Natural killer cell (primary cell): ENCODE results near the gene ARHGAP6. TPM values are rescaled to one million over a fixed set of nuclear protein-coding genes. Genes with fewer than 3 reads are reported as not detected.

ENCODE experiments used
- ATAC-seq, 3 donors: fragments of 150-1000 bp in 2 of 3; fragments of 200-7000 bp in 1 of 3; cut with Tn5 transposase; 1 replicate in 1 of 3; 2 replicates in 2 of 3; pipeline ENCODE4 v1.10.0; 2021; ENCODE audit warnings: mild to moderate bottlenecking in 2 of 3, moderate library complexity in 2 of 3
- DNase-seq, 2 donors: peaks; one replicate each; pipeline versions ENCODE4 v3.0.0 to v3.0.0-alpha.2; 2013 to 2021; ENCODE audit warnings: mixed read lengths in 1 of 2
- H3K27ac ChIP-seq: one replicate; pipeline ENCODE4 v1.5.1; 2013; ENCODE audit warnings: mild to moderate bottlenecking, low read length
- H3K27me3 ChIP-seq: one replicate; pipeline ENCODE4 v1.6.1; 2013; ENCODE audit warnings: low read length; ENCODE audit not compliant: control insufficient read depth, insufficient read depth
- H3K36me3 ChIP-seq: one replicate; pipeline ENCODE4 v1.6.1; 2013; ENCODE audit warnings: low read length; ENCODE audit not compliant: control insufficient read depth, insufficient read depth
- H3K4me1 ChIP-seq: one replicate; pipeline ENCODE4 v1.6.1; 2013; ENCODE audit warnings: low read length; ENCODE audit not compliant: control insufficient read depth, insufficient read depth
- H3K4me3 ChIP-seq: one replicate; pipeline ENCODE4 v1.5.1; 2013; ENCODE audit warnings: low read length
- H3K9me3 ChIP-seq: one replicate; pipeline ENCODE4 v1.6.1; 2013; ENCODE audit warnings: low read length; ENCODE audit not compliant: control insufficient read depth, insufficient read depth
- H3K27ac Mint-ChIP-seq, 2 donors: one replicate each; pipeline ENCODE4 v1.8.0; 2022; ENCODE audit warnings: mild to moderate bottlenecking in 2 of 2, mixed read lengths in 2 of 2, moderate library complexity in 1 of 2
- H3K27me3 Mint-ChIP-seq, 2 donors: one replicate each; pipeline ENCODE4 v1.8.0; 2022; ENCODE audit warnings: low read depth in 2 of 2, mixed read lengths in 2 of 2
- H3K36me3 Mint-ChIP-seq: one replicate; pipeline ENCODE4 v1.8.0; 2022; ENCODE audit warnings: mixed read lengths
- H3K4me1 Mint-ChIP-seq, 2 donors: one replicate each; pipeline ENCODE4 v1.8.0; 2022; ENCODE audit warnings: mixed read lengths in 2 of 2
- H3K4me3 Mint-ChIP-seq: one replicate; pipeline ENCODE4 v1.8.0; 2022; ENCODE audit warnings: mild to moderate bottlenecking, moderate library complexity, mixed read lengths
- H3K9me3 Mint-ChIP-seq, 2 donors: one replicate each; pipeline ENCODE4 v1.8.0; 2022; ENCODE audit warnings: mixed read lengths in 2 of 2
- WGBS: methylation state at CpG from one replicate; pipeline ENCODE4 v1.1.7; 2013; ENCODE audit warnings: missing lambda C conversion rate; ENCODE audit not compliant: insufficient coverage; 5-methylcytosine and 5-hydroxymethylcytosine counted together
- intact Hi-C: fragments of 100-400 bp; cut with micrococcal nuclease; formaldehyde crosslinking; loops from one replicate; pipeline ENCODE4 v1.14.2; 2022
- total RNA-seq, 4 donors: library from RNA; stranded (reverse); fragments of 120-200 nt in 1 of 4; gene quantifications; one replicate each; pipeline versions ENCODE4 v1.2.3 to v1.2.4, GENCODE V29; 2013 to 2022
- TF ChIP-seq, protein P1 (sequence below): fragments of 200-600 bp; IDR thresholded peaks from one replicate; pipeline ENCODE4 v1.8.0; 2022; ENCODE audit warnings: antibody characterized with exemption

The ARHGAP6 gene
- total RNA-seq, 3 donors from 2014 or later (not counting 1 experiment from before 2014, with no cell fraction given) = 0.32 to 1.9 (median 1.8) TPM

DNA sequence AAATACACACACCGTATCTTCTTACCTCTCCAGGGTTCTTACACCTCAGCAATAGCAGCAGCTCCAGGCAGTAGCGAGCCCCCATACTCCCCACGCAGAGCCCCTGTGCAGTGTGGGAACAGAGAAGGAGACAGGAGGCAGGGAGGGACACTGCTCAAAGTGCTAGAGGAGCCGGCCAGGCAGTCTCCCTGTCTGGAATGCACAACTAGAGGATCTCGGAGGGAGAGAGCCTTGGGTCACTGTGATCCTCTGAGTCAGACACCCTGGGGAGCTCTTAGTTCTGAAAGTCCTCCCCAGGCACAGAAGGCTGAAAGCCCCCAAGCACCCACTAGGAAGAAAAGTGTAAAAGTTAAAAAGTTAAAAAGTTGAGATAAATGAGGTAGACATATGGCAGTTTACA lies 356.5 kb downstream of the ARHGAP6 start:
- ATAC-seq = no peak
- no peaks in the 10 kb centered on the region for H3K4me1 Mint-ChIP-seq
- H3K27ac Mint-ChIP-seq = no peak overlapping the region
- Histone ChIP-seq H3K36me3 (no peaks in the 10 kb centered on the region), H3K9me3 (no peaks in the 10 kb centered on the region), H3K27ac (no peak overlapping the region), H3K27me3 (no peaks in the 10 kb centered on the region), H3K4me3 (no peak overlapping the region), H3K4me1 (no peaks in the 10 kb centered on the region)
- TF ChIP-seq, protein P1, sequence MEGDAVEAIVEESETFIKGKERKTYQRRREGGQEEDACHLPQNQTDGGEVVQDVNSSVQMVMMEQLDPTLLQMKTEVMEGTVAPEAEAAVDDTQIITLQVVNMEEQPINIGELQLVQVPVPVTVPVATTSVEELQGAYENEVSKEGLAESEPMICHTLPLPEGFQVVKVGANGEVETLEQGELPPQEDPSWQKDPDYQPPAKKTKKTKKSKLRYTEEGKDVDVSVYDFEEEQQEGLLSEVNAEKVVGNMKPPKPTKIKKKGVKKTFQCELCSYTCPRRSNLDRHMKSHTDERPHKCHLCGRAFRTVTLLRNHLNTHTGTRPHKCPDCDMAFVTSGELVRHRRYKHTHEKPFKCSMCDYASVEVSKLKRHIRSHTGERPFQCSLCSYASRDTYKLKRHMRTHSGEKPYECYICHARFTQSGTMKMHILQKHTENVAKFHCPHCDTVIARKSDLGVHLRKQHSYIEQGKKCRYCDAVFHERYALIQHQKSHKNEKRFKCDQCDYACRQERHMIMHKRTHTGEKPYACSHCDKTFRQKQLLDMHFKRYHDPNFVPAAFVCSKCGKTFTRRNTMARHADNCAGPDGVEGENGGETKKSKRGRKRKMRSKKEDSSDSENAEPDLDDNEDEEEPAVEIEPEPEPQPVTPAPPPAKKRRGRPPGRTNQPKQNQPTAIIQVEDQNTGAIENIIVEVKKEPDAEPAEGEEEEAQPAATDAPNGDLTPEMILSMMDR = no peak
- DNase-seq = no peak
- intact Hi-C loops = no loop called here
- peaks cover 0 to 6% of the 10 kb centered on the region in 2 donors for H3K27me3 Mint-ChIP-seq
- no peaks in the 10 kb centered on the region for H3K36me3 Mint-ChIP-seq
- no peak overlapping the region for H3K4me3 Mint-ChIP-seq
- peaks cover 0 to 5% of the 10 kb centered on the region in 2 donors for H3K9me3 Mint-ChIP-seq
- 72% methylated on average over 3 of the region's 5 CpGs for WGBS

DNA sequence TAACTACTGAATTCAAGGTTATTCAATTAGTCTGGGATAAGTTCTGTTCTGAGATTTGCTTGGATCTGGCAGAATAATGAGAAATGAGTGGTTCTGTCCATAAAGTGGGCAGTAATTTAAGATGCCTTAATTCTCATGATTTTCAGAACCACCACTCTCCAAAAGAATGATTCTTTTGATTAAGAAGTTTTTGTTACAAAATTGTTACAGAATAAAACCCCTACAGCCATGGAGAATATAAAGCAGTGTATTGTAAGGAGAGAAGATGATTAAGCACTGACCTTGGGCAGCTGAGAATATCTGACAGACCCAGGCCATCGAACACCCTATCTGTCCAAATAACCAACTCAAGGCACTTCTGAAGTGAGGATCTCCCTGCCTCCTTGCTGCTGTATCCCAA lies 360.1 kb downstream of the ARHGAP6 start:
- Histone ChIP-seq H3K36me3 (no peaks in the 10 kb centered on the region), H3K27ac (no peak overlapping the region), H3K9me3 (no peaks in the 10 kb centered on the region), H3K27me3 (no peaks in the 10 kb centered on the region), H3K4me3 (no peak overlapping the region), H3K4me1 (no peaks in the 10 kb centered on the region)
- DNase-seq (no peak), ATAC-seq (no peak)
- peaks cover 0 to 6% of the 10 kb centered on the region in 2 donors for H3K27me3 Mint-ChIP-seq
- no peaks in the 10 kb centered on the region for H3K36me3 Mint-ChIP-seq
- H3K4me1 Mint-ChIP-seq = no peaks in the 10 kb centered on the region
- no peak overlapping the region for H3K27ac Mint-ChIP-seq
- H3K4me3 Mint-ChIP-seq = no peak overlapping the region
- TF ChIP-seq, protein P1 = no peak
- intact Hi-C loops = no loop called here
- peaks cover 0 to 2% of the 10 kb centered on the region in 2 donors for H3K9me3 Mint-ChIP-seq
- WGBS = 100% methylated on average over 1 of the region's 1 CpG

DNA sequence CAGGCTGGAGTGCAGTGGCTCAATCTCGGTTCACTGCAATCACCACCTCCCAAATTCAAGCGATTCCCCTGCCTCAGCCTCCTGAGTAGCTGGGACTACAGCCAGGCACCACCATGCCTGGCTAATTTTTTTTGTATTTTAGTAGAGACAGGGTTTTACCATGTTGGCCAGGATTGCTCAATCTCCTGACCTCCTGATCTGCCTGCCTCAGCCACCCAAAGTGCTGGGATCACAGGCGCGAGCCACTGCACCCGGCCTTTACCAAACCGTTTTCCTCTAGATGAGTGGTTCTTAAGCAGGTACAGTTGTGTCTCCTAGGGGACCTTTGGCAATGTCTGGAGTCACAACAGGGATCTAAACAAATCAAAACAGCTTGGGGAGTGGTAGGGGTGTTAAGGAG lies 360.9 kb downstream of the ARHGAP6 start:
- Histone ChIP-seq H3K36me3 (no peaks in the 10 kb centered on the region), H3K27ac (no peak overlapping the region), H3K4me1 (no peaks in the 10 kb centered on the region), H3K27me3 (no peaks in the 10 kb centered on the region), H3K4me3 (no peak overlapping the region), H3K9me3 (no peaks in the 10 kb centered on the region)
- no peak overlapping the region for H3K27ac Mint-ChIP-seq
- H3K4me1 Mint-ChIP-seq = no peaks in the 10 kb centered on the region
- no peak for ATAC-seq
- WGBS = 96% methylated on average over 5 of the region's 6 CpGs
- intact Hi-C loops = no loop called here
- H3K36me3 Mint-ChIP-seq = no peaks in the 10 kb centered on the region
- TF ChIP-seq, protein P1 = no peak
- peaks cover 0 to 2% of the 10 kb centered on the region in 2 donors for H3K9me3 Mint-ChIP-seq
- no peak for DNase-seq
- no peak overlapping the region for H3K4me3 Mint-ChIP-seq
- peaks cover 0 to 6% of the 10 kb centered on the region in 2 donors for H3K27me3 Mint-ChIP-seq

DNA sequence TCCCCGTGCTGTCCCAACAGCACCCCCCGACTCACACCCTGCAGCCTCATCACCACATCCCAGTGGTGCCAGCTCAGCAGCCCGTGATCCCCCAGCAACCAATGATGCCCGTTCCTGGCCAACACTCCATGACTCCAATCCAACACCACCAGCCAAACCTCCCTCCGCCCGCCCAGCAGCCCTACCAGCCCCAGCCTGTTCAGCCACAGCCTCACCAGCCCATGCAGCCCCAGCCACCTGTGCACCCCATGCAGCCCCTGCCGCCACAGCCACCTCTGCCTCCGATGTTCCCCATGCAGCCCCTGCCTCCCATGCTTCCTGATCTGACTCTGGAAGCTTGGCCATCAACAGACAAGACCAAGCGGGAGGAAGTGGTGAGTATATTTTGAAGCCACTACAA lies 367.1 kb downstream of the ARHGAP6 start:
- Mint-ChIP-seq H3K9me3 (no peaks in the 10 kb centered on the region), H3K27ac (no peak overlapping the region), H3K36me3 (no peaks in the 10 kb centered on the region), H3K4me1 (no peaks in the 10 kb centered on the region), H3K4me3 (no peak overlapping the region), H3K27me3 (no peaks in the 10 kb centered on the region)
- intact Hi-C loops = no loop called here
- Histone ChIP-seq H3K27ac (no peak overlapping the region), H3K36me3 (no peaks in the 10 kb centered on the region), H3K4me3 (no peak overlapping the region), H3K9me3 (no peaks in the 10 kb centered on the region), H3K4me1 (no peaks in the 10 kb centered on the region), H3K27me3 (no peaks in the 10 kb centered on the region)
- WGBS = 84% methylated on average over 9 of the region's 9 CpGs
- DNase-seq (no peak), ATAC-seq (no peak)
- TF ChIP-seq, protein P1 = no peak
